ENCODE measurements around the gene MTMR8.
A peak's percentile ranks its signal among the peaks of the same experiment; 100 is the strongest.
"Not testable (repeated sequence)": the region's sequence is repeated elsewhere in the genome, so short reads cannot be mapped to it uniquely, and the experiment has no call there.

Gene MTMR8

DNA sequence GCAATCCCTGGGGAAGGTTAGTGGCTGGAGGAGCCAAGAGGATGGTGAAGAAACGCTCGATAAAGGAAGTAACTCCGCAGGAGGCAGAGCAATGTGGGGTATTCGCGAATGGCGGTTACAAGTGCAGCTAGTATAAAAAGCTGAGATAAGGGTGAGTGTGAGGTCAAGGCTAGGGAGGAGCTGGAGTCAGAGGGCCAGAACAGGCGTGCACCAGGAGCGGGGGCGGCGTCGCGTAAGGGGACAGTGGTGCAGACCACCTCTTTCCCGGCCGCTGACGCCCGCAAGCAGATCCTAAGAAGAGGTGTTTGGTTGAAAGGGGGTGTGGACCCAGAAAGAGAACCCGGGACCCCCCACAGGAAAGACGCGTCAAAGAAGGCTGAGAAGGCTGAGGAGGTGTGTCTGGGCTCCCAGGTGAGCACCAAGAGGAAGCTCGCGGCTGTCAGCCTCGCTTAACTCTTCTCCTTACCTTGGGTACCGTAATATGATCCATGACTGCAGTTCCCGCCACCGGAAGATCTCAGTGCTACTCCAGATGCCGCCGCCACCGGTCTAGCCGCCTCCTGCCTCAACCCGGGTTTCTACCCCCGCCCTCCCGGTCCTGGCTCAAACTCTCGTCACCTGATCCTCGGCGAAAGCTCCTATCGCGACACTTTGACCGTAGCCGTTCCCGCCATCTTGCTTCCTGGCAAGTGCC is at the start of gene MTMR8:
Gene MTMR8, minus strand, starts transcription at position 579 of the 694 bp plus-strand sequence. Its CDS starts 89 bp downstream, at position 490.
- DNase-seq = peak in 49 of 51 donors; percentile 0 to 76 (median 28)

DNA sequence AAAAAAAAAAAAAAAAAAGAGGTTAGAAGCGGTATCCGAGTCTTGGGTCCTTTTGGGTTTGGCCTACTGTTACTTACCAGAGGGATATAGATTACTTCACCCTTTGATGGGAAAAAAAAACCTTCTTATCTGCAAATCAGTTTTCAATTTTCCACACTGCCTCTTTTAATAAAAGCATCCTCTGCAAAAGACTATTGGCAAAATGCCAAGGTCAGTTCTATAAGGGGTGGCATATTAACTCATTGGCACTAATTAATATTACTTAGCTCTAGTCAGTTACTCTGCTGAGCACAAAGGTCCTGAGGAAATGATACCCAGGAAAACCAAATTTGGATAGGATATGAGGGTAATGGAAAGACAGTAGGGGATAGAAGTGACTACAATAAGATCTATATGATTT is 44.3 kb upstream of the MTMR8 start:
- no peak for DNase-seq

DNA sequence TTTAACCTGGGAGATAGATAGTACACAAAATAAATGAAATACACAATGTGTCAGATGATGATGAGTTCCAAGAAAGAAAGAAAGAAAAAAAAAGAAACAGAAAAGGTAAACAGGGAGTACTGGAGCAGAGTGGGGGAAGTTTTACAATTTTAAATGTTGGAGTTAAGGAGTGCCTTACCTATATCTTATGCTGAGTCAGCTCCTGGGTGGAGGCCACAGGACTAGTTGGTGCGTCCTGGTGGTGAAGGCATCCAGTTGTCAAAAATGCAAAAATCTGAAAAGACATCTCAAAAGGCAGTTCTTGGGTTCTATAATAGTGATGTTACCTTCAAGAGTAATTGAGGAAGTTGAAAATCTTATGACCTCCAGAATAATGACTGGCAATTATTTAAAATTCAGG is 42.4 kb upstream of the MTMR8 start:
- no peak for DNase-seq

DNA sequence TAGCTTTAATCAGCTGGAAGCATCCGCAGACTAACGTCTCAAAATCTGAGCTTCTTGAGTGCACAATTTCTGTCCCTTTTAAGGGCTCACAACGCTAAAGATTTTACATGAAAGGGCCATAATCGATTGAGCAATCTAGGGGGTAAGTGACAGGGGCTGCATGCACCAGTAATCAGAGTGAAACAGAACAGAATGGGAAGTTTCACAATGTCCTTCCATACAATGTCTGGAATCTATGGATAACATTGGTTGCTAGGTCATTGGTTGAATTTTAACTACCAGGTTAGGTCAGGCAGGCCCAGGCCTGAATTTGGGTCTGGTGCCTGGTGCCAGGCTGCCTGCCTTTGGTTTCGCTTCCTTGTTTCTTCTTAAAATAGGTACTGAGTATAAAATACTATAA is 42.0 kb upstream of the MTMR8 start:
- DNase-seq = no peak

DNA sequence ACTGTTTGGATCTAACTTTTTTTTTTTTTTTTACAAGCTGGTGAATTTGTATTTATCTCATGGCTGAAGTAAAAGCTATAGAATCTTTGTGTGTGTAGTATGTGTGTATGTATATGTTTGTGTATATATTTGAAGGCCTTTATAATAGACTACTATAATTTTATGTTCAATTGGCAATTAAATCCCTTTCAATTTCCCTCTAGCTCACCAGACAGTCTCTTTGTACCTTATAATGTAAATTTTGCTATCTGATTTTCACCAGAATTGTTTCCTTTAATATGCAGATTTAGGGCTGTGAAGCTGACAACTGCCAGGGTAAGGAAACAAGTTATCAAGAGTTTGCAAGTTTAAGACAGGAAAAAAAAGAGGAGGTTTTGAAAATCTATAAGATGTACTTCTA is 33.1 kb upstream of the MTMR8 start:
- no peak for DNase-seq

DNA sequence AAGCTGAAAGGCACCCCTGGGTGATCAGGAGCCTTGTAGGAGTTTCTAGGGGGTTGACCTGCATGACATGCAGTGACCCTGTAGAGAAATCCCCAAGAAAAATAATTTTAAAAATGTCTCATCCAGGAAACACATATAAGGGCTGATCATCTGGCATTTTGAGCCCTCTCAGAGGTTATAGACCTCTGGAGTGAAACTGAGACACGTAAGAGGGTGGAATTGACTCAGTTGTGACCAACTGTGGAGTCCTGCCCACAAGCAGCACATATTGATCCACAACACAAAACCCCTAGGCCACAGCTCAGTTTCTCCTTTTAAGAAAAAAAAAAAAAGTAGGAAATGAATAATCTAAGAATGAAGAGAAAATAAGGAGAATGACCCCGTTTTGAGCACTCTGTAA is 32.5 kb upstream of the MTMR8 start:
- DNase-seq = no peak

DNA sequence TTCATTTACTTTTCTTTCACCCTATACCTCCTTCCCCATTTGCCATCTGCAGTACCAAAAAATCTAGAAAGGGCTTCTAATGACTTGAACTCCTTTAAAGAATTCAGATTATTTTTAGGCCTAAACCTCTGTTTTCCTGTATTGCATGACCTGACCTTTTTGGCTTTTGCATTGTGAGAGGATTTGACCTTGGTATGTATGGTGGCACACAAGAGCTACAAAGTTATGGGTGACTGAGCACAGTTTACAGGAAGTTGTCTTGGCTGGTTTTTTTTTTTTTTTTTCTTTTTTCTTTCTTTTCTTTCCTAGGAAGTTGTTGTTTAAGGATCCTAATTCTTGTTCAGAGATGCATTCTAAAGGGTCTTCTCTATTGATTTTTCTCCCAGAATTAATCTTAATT is 32.0 kb upstream of the MTMR8 start:
- no peak for DNase-seq

DNA sequence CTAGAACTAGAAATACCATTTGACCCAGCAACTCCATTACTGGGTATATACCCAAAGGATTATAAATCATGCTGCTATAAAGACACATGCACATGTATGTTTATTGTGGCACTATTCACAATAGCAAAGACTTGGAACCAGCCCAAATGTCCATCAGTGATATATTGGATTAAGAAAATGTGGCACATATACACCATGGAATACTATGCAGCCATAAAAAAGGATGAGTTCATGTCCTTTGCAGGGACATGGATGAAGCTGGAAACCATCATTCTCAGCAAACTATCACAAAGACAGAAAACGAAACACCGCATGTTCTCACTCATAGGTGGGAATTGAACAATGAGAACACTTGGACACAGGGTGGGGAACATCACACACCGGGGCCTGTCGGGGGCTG is 14.5 kb upstream of the MTMR8 start:
- DNase-seq = not testable (repeated sequence)

DNA sequence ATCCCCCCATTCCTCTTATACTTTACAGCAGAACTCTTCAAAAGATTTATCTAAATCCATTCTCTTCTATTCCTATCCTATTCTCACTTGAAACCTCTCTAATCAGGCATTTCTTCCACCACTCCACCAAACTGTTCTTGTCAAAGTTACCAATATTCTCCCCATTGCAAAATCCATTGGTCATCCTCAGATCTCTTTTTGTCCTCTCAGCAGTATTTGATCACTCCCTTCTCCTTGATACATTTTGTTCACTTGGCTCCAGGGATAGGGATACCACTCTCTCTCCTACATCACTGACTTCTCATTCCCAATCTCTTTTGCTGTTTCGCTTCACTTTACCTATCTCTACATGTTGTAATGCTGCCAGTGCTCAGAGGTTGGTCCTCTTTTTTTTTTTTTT is 2.8 kb upstream of the MTMR8 start:
- DNase-seq = no peak

DNA sequence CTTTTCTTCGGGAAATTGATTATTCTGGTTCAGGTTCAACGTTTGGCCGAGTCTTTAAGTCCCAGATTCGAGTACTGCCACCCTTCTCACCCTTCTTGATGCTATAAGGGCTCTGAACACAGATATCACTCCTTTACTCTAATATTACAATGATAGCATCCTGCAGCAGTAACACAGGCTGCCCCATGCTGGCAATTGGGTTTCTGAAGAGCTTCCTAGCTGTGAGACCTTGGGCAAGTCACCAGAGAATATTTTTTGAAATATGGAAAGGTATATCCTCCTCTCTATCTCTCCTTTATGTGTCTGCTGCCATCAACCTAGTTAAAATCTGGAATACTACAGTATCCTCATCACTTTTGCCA is 297 bp upstream of the MTMR8 start:
- DNase-seq = no peak

DNA sequence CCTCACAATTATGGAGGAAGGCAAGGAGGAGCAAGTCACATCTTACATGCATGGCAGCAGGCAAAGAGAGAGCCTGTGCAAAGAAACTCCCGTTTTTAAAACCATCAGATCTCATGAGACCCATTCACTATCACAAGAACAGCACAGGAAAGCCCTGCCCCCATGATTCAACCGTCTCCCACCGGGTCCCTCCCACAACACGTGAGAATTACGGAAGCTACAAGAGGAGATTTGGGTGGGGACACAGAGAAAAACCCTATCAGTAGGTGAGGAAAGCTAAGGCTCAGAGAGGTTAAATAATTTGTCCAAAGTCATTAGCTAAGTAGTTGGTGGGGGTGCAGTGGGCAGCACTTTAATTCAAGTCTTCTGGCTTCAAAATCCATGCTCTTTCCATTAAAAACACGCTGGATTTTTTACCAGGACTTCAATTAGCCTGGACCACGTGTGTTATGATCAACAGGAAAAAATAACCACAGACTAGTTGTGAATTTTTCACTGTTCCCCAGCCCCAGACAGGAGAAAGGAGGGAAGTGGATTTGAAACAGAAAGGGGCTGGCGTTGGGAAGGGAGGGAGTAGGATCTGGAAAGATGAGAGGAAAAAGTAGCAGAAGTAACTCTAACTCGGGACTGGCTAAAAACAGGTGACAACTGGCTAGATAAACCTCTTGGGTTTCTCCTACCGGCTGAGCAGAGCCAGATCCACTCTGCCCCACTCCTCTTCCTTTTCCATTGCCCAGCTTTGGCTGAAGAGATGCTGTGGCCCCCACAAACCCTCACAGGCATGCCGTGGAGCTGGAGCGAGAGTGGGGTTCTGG is 986 bp downstream of the MTMR8 start:
- DNase-seq = peak in 1 of 51 donors; percentile 1

DNA sequence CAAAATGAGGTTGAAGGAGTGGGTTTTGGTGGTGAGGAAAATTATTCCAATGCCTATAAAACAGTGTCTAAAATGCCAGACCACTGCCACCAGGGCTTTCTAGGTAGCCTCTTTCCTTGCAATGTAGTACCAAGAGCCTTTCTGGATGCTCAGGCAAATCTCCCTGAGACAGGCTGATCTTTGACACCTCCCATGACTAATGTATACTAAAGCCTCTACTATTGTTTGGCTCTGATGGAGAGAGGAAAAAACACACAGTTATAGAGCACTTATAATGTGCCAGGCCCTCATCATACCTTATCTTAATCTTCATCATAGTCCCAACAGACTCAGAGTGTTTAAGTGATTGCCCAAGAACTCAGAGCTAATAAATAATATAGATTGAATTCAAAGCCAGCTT is 5.8 kb downstream of the MTMR8 start:
- DNase-seq = no peak

DNA sequence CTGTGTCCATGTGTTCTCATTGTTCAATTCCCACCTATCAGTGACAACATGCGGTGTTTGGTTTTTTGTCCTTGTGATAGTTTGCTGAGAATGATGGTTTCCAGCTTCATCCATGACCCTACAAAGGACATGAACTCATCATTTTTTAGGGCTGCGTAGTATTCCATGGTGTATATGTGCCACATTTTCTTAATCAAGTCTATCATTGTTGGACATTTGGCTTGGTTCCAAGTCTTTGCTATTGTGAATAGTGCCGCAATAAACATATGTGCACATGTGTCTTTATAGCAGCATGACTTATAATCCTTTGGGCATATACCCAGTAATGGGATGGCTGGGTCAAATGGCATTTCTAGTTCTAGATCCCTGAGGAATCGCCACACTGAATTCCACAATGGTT is 14.5 kb downstream of the MTMR8 start:
- not testable (repeated sequence) for DNase-seq

DNA sequence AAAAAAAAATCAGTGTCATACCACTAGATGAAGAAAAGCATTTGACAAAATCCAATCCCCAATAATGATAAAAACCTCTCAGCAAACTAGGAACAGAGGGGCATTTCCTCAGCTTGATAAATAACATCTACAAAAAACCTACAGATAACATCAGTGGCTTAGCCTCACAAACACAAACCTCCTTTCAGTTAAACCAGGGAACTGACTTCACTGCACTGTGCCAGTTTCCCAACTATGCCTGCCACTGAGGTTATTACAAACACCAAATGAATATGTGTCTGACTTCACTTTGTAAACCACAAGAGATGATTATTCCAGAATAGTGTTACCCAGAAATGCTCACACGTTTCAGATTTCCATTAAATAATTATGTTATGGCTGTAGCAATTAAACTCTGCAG is 15.3 kb downstream of the MTMR8 start:
- no peak for DNase-seq

DNA sequence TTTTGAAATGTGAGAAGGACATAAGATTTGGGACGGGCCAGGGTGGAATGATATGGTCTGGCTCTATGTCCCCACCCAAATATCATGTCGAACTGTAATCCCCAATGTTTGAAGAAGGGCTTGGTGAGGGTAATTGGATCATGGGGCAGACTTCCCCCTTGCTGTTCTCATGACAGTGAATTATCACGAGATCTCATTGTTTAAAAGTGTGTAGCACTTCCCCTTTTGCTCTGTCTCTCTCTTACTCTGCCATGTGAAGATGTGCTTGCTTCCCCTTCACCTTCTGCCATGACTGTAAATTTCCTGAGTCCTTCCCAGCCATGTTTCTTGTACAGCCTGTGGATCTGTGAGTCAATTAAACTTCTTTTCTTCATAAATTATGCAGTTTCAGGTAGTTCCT is 17.5 kb downstream of the MTMR8 start:
- no peak for DNase-seq

DNA sequence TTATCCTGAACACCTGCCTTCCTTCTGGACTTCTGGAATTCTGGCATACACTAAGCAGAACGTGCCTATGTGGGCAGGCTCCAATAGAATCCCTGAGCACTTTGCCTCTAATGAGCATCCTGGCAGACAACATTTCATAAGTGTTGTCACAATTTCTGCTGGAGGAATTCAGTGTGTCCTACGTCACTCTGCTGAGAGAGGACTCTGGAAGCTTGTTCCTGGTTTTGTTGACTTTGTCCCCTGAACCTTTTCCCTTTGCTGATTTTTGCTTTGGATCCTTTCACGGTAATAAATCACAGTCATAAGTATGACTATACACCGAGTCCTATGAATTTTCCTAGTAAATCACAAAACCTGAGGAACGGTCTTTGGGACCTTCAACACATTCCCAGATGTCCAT is 43.2 kb downstream of the MTMR8 start:
- DNase-seq = no peak

DNA sequence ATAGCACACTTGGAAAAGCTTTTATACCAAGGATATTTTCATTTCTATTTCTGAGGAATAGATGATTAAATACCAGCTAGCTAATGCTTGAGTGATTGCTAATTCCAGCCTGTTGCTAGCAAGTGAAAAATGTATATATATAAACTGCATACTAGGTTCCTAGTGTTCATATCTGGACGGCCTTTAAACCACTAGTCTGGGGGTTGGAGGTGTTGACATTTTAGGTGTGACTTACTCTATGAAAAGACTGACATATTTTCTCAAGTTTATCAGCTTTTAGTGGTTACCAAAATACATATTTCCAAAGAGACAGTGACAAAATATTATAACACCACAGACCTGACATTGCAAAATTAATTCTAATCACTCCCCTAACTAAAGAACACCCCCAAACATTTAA is 44.7 kb downstream of the MTMR8 start:
- DNase-seq = no peak

DNA sequence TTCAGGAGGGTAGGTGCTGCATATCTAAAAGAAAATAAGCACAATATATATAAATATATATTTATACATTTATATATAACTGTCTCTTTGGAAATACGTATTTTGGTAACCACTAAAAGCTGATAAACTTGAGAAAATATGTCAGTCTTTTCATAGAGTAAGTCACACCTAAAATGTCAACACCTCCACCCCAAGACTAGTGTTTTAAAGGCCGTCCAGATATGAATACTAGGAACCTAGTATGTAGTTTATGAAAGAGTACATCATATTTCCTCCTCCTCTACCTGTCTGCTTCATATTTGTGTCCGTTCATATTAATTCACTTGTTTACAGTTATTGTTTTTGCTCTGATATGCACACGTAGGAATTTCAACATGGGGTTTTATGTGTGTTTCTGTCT is 45.2 kb downstream of the MTMR8 start:
- DNase-seq = no peak

DNA sequence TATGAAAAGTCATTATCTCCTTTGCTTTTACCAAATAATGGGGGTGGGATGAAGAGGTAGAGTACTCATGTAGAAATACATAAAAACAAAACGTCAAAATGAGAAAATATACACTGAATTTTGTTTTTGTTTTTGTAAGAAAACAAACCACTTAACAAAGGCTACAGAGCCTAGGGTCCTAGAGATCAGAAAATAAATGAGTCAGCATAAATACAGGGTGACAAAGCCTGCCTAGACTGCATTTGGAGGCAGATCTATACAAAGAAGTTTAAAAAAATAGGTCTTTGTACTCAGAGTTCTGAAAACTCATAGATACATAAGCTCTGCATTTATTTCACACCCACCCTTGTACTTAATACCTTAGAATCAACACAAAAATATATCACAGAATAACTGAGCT is 52.4 kb downstream of the MTMR8 start:
- DNase-seq = no peak

DNA sequence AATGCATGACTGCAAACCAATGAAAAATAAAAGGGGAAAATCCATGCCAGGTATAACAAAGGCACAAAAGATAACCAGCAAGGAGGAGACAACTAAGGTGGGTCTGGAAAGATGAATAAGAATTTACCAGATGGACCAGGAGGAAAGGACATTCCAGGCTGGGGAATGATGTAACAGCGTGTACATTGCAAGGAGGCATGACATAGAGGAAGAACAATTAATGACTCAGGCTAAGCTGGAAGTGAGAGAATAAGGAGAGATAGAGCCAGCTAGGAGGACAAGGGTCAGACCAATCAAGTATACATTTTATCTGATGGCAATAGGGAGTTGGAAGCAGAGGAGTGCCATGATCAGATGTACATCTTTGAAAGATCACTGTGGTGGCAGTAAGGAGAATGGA is 57.0 kb downstream of the MTMR8 start:
- DNase-seq = no peak

DNA sequence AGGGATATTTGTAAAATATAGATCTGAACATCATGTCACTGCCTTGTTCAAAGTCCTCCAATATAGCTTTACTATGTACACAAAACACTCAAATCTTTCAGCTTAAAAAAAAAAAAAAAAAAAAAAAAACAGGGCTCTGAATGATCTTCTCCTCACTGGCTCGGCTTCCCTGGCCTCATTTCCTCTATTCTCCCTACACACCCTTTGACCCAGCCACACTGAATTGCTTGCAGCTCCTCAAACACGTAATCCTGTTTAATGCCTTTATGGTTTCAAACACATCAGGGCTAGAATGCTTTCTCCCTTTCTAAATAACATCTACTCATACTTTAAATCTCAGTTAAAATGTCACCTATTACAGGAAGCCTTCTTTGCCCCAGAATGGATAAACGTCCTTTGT is 60.8 kb downstream of the MTMR8 start:
- no peak for DNase-seq

DNA sequence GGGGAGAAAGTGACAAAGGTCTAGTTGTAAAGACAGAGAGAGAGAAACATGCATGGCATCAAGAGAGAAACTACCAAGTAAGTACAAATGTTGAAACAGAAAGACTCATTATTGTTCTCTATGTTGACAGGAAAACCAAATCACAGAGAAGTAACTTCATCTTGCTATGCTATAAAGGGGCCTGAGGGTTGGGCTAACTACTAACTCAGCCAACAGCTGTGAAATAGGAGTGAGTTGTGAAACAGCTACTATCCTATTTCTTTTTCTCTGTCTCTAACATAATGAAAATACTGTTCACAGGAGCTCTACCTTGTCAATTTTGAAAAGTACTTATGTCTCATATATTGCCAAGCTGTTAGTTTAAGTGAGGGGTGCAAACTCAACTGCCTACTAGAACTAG is 65.0 kb downstream of the MTMR8 start:
- DNase-seq = no peak

DNA sequence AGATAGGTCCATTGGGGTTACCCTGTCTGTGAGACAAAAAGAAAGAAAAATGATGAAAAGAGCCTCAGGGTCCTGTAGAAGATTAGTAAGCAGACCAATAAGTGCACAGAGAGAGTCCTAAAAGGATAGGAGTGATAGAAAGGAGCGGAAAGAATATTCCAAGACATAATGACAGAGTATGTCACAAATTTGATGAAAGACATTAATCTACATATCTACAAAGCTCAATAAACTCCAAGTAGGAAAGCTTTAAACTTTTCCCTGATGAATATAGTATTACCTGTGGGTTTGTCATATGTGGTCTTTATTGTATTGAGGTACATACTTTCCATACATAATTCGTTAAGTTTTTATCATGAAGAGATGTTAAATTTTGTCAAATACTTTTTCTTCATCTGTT is 73.7 kb downstream of the MTMR8 start:
- DNase-seq = no peak

All from hypothalamus (tissue), 51 donors.